Adrenal gland (tissue), 5 donors: ENCODE data around the gene ZNF76.

Source experiments
- POLR2A ChIP-seq, 2 donors: fragments of 450-650 bp; IDR thresholded peaks; one replicate each; pipeline ENCODE4 v1.6.1; 2017; ENCODE audit warnings: antibody characterized with exemption in 2 of 2, mild to moderate bottlenecking in 2 of 2, moderate library complexity in 1 of 2
- TF ChIP-seq, protein P1 (sequence below), 6 experiments: fragments of 450-650 bp in 4 of 6; fragments of 200-600 bp in 2 of 6; sonication (generic) in 1 of 6; IDR thresholded peaks; 1 replicate in 5 of 6; 2 replicates in 1 of 6; pipeline versions ENCODE4 v1.5.1 to v1.8.0; 2016 to 2021; ENCODE audit warnings: antibody characterized with exemption in 6 of 6, mild to moderate bottlenecking in 2 of 6, moderate library complexity in 1 of 6
- donor health status: DM: no; HTN: no; CAD: no.

DNA sequence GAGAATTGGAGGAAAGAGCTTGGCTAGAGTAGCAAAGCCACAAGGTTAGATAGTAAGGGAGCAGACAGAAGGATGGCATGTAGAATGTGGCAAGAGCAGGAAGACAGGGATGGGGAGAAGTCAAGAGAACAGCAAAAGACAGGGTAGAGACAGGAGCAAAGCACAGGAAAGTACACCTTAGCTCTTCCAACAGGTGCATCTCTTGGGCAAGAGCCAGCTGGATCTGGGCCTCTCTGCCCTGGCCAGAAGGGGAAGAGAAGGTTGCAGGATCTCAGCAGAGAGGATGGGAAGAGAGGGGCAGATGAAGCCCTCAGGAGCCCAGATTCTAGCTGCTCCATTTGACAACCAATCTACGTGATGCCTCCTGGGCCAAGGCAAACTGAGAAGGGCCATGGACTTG, 29.0 kb upstream of the ZNF76 start:
- TF ChIP-seq, protein P1, sequence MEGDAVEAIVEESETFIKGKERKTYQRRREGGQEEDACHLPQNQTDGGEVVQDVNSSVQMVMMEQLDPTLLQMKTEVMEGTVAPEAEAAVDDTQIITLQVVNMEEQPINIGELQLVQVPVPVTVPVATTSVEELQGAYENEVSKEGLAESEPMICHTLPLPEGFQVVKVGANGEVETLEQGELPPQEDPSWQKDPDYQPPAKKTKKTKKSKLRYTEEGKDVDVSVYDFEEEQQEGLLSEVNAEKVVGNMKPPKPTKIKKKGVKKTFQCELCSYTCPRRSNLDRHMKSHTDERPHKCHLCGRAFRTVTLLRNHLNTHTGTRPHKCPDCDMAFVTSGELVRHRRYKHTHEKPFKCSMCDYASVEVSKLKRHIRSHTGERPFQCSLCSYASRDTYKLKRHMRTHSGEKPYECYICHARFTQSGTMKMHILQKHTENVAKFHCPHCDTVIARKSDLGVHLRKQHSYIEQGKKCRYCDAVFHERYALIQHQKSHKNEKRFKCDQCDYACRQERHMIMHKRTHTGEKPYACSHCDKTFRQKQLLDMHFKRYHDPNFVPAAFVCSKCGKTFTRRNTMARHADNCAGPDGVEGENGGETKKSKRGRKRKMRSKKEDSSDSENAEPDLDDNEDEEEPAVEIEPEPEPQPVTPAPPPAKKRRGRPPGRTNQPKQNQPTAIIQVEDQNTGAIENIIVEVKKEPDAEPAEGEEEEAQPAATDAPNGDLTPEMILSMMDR (IDR thresholded peaks at IDR 0.05): no peak
- TF ChIP-seq POLR2A (IDR thresholded peaks at IDR 0.05): no peak
